ENCODE results near the gene GNG8. TPM values are rescaled to one million over a fixed set of nuclear protein-coding genes. Genes with fewer than 3 reads are reported as not detected.

Gene GNG8
- polyA plus RNA-seq, 1 of the 3 experiments (the other 2 are of a cell fraction): not detected

GRCh38 chr19:46613525-46613924, 22.5 kb downstream of the GNG8 start:
- no peak overlapping the region for H3K4me2 ChIP-seq
- peaks cover 7% of the 10 kb centered on the region for H3F3A ChIP-seq (replicated peaks; ENCODE audit: insufficient read depth)
- 86% methylated on average over 14 of the region's 22 CpGs for WGBS (ENCODE audit: low lambda C conversion rate)
- H3K9me3 ChIP-seq: no peaks in the 10 kb centered on the region
- H3K4me1 ChIP-seq (ENCODE audit: control insufficient read depth in 1 of 2, insufficient read depth in 2 of 2, low read depth in 1 of 2, low read length in 1 of 2): peaks cover 0 to 22% of the 10 kb centered on the region in 2 experiments; a peak in 2 of 4 replicates
- ChIA-PET POLR2A (interaction anchor here (0.6 to 1.8 kb wide), 8 partner anchors 9 to 50 kb away, joined by 3 to 10 read pairs (median 4); partner anchors contain the start of genes DACT3 and GNG8), CTCF (interaction anchor here (0.6 to 23.7 kb wide), 30 partner anchors 10 to 870 kb away, joined by 3 to 471 read pairs (median 4); partner anchors contain the start of genes CALM3, DACT3, FKRP and KPTN)
- no peak overlapping the region for H3K9ac ChIP-seq
- H3K36me3 ChIP-seq (replicated peaks in 1 of 2; ENCODE audit: control insufficient read depth in 1 of 2, insufficient read depth in 2 of 2, low read length in 1 of 2): peaks cover 7 to 23% of the 10 kb centered on the region in 2 experiments
- no peaks in the 10 kb centered on the region for H3K79me2 ChIP-seq (ENCODE audit: insufficient read depth)
- no peak overlapping the region for H3K27ac ChIP-seq (ENCODE audit: low read depth in 2 of 2, low read length in 1 of 2)
- H3K9me2 ChIP-seq: no peaks in the 10 kb centered on the region
- H3K27me3 ChIP-seq (ENCODE audit: insufficient read depth): no peaks in the 10 kb centered on the region
- H4K20me1 ChIP-seq (ENCODE audit: insufficient read depth): no peaks in the 10 kb centered on the region
- no peak for DNase-seq
- H2AFZ ChIP-seq (ENCODE audit: low read depth): no peak overlapping the region
- TF ChIP-seq USF1 (IDR thresholded peaks at IDR 0.05; ENCODE audit: borderline replicate concordance, low read depth): no peak
- no peak for TF ChIP-seq ZBTB33 (IDR thresholded peaks at IDR 0.05; ENCODE audit: borderline replicate concordance, low read depth)
- no peak for TF ChIP-seq TCF12 (IDR thresholded peaks at IDR 0.05)
- no peak for TF ChIP-seq NFIC (IDR thresholded peaks at IDR 0.05; ENCODE audit: borderline replicate concordance)
- TF ChIP-seq TAF1 (IDR thresholded peaks at IDR 0.05; ENCODE audit: borderline replicate concordance, low read depth, low read length): no peak
- TF ChIP-seq RXRA (IDR thresholded peaks at IDR 0.05; ENCODE audit: borderline replicate concordance, low read depth): no peak
- TF ChIP-seq SMC3 (IDR thresholded peaks at IDR 0.05; ENCODE audit: low read depth, low read length): no peak
- TF ChIP-seq USF2 (IDR thresholded peaks at IDR 0.05; ENCODE audit: borderline replicate concordance, low read depth, low read length): no peak
- no peak for TF ChIP-seq IRF3 (IDR thresholded peaks at IDR 0.05; ENCODE audit: low read depth, low read length)
- no peak for TF ChIP-seq FOSL2 (IDR thresholded peaks at IDR 0.05; ENCODE audit: borderline replicate concordance, low read depth)
- no peak for TF ChIP-seq RCOR1 (IDR thresholded peaks at IDR 0.05; ENCODE audit: low read length)
- TF ChIP-seq JUND (IDR thresholded peaks at IDR 0.05): no peak
- TF ChIP-seq CTCF (IDR thresholded peaks at IDR 0.05): no peak
- no peak for TF ChIP-seq GABPA (IDR thresholded peaks at IDR 0.05; ENCODE audit: low read depth)
- no peak for TF ChIP-seq CHD2 (IDR thresholded peaks at IDR 0.05; ENCODE audit: low read length, partially characterized antibody)
- TF ChIP-seq ELF1 (IDR thresholded peaks at IDR 0.05): no peak
- no peak for TF ChIP-seq RFX5 (IDR thresholded peaks at IDR 0.05; ENCODE audit: low read length)
- no peak overlapping the region for H3K4me3 ChIP-seq (ENCODE audit: low read depth in 2 of 2, low read length in 1 of 2)
